BLaER1 treated with 17β-estradiol and CSF1 and Interleukin-3, amounts not matched to agents 10 nM and 100 nM (cell line): ENCODE measurements around the gene GATAD2B.

Experiments used
- H3K27ac ChIP-seq, 11 experiments: shearing (Covaris generic); formaldehyde crosslinking; 2 replicates each; pipeline ENCODE4 v1.8.1; 2022
- H3K27me3 ChIP-seq, 11 experiments: shearing (Covaris generic); formaldehyde crosslinking; 2 replicates each; pipeline ENCODE4 v1.8.1; 2022
- H3K36me3 ChIP-seq, 11 experiments: shearing (Covaris generic); formaldehyde crosslinking; 2 replicates each; pipeline ENCODE4 v1.8.1; 2022
- H3K4me1 ChIP-seq, 10 experiments: shearing (Covaris generic); formaldehyde crosslinking; 2 replicates each; pipeline ENCODE4 v1.8.1; 2022
- H3K4me2 ChIP-seq, 11 experiments: shearing (Covaris generic); formaldehyde crosslinking; 2 replicates each; pipeline ENCODE4 v1.8.1; 2022
- H3K4me3 ChIP-seq, 10 experiments: shearing (Covaris generic); formaldehyde crosslinking; 2 replicates each; pipeline ENCODE4 v1.8.1; 2022
- H3K9ac ChIP-seq, 11 experiments: shearing (Covaris generic); formaldehyde crosslinking; 2 replicates each; pipeline ENCODE4 v1.8.1; 2022
- H3K9me3 ChIP-seq, 11 experiments: shearing (Covaris generic); formaldehyde crosslinking; replicated peaks in 1 of 11; 2 replicates each; pipeline ENCODE4 v1.8.1; 2022
- H4K20me1 ChIP-seq, 11 experiments: shearing (Covaris generic); formaldehyde crosslinking; 2 replicates each; pipeline ENCODE4 v1.8.1; 2022
- Cebpa-rat ChIP-seq, 11 experiments: shearing (Covaris generic); IDR thresholded peaks; 2 replicates each; pipeline ENCODE4 v1.8.1; 2022

GATAD2B gene

GRCh38 chr1:153778824-153779519 is 143.8 kb downstream of the GATAD2B start:
- peak overlapping the region in 4 of 11 experiments; percentile 24 to 99 (median 93); a peak in 3 of 22 replicates for H3K27ac ChIP-seq
- no peak overlapping the region for H3K4me3 ChIP-seq
- H3K36me3 ChIP-seq, result peaks cover 5 to 46% (median 33%) of the 10 kb centered on the region in 11 experiments; a peak in 21 of 22 replicates
- H3K9ac ChIP-seq, result peak overlapping the region in 7 of 11 experiments; percentile 22 to 95 (median 84); a peak in 12 of 22 replicates
- H3K27me3 ChIP-seq, result no peaks in the 10 kb centered on the region
- H3K4me1 ChIP-seq, result peaks cover 54 to 84% (median 68%) of the 10 kb centered on the region in 10 experiments
- no peaks in the 10 kb centered on the region for H3K9me3 ChIP-seq
- peak overlapping the region in 9 of 11 experiments; percentile 94 to 100 (median 99); a peak in 15 of 22 replicates for H3K4me2 ChIP-seq
- no peak for TF ChIP-seq Cebpa-rat (IDR thresholded peaks at IDR 0.05)
- peaks cover 0 to 33% (median 7%) of the 10 kb centered on the region in 11 experiments; a peak in 9 of 22 replicates for H4K20me1 ChIP-seq

GRCh38 chr1:153778051-153778823 is 144.5 kb downstream of the GATAD2B start:
- TF ChIP-seq Cebpa-rat (IDR thresholded peaks at IDR 0.05), result no peak
- Histone ChIP-seq H3K27me3 (no peaks in the 10 kb centered on the region), H3K4me1 (peaks cover 59 to 87% (median 72%) of the 10 kb centered on the region in 10 experiments), H3K9me3 (no peaks in the 10 kb centered on the region), H3K4me2 (peak overlapping the region; percentile 94 to 100 (median 99); a peak in 21 of 22 replicates), H3K36me3 (peaks cover 5 to 46% (median 33%) of the 10 kb centered on the region in 11 experiments; a peak in 21 of 22 replicates), H4K20me1 (peaks cover 0 to 33% (median 7%) of the 10 kb centered on the region in 11 experiments; a peak in 9 of 22 replicates), H3K4me3 (peak overlapping the region in 6 of 10 experiments; percentile 71 to 96 (median 89); a peak in 9 of 20 replicates), H3K9ac (peak overlapping the region in 10 of 11 experiments; percentile 78 to 96 (median 88); a peak in 17 of 22 replicates), H3K27ac (peak overlapping the region in 10 of 11 experiments; percentile 4 to 100 (median 62); a peak in 11 of 22 replicates)

GRCh38 chr1:153777648-153778047 is 145.1 kb downstream of the GATAD2B start:
- Histone ChIP-seq H3K9me3 (no peaks in the 10 kb centered on the region), H3K27ac (peak overlapping the region in 10 of 11 experiments; percentile 4 to 100 (median 90); a peak in 12 of 22 replicates), H4K20me1 (peaks cover 0 to 33% (median 7%) of the 10 kb centered on the region in 11 experiments; a peak in 9 of 22 replicates), H3K4me2 (peak overlapping the region; percentile 94 to 100 (median 99)), H3K27me3 (no peaks in the 10 kb centered on the region), H3K4me1 (peaks cover 59 to 87% (median 73%) of the 10 kb centered on the region in 10 experiments), H3K4me3 (peak overlapping the region in 8 of 10 experiments; percentile 71 to 96 (median 88); a peak in 14 of 20 replicates), H3K36me3 (peaks cover 5 to 50% (median 35%) of the 10 kb centered on the region in 11 experiments), H3K9ac (peak overlapping the region in 10 of 11 experiments; percentile 78 to 96 (median 88); a peak in 19 of 22 replicates)
- no peak for TF ChIP-seq Cebpa-rat (IDR thresholded peaks at IDR 0.05)

GRCh38 chr1:153776845-153777370 is 145.9 kb downstream of the GATAD2B start:
- peak overlapping the region; percentile 69 to 96 (median 86); a peak in 19 of 20 replicates for H3K4me3 ChIP-seq
- H3K4me2 ChIP-seq, result peak overlapping the region; percentile 94 to 100 (median 99)
- peak overlapping the region; percentile 78 to 96 (median 89) for H3K9ac ChIP-seq
- H3K27ac ChIP-seq, result peak overlapping the region in 10 of 11 experiments; percentile 79 to 100 (median 98); a peak in 19 of 22 replicates
- no peak for TF ChIP-seq Cebpa-rat (IDR thresholded peaks at IDR 0.05)
- peaks cover 59 to 87% (median 73%) of the 10 kb centered on the region in 10 experiments for H3K4me1 ChIP-seq
- H3K36me3 ChIP-seq, result peaks cover 5 to 58% (median 40%) of the 10 kb centered on the region in 11 experiments
- H3K27me3 ChIP-seq, result no peaks in the 10 kb centered on the region
- H4K20me1 ChIP-seq, result peaks cover 0 to 33% (median 7%) of the 10 kb centered on the region in 11 experiments; a peak in 9 of 22 replicates
- no peaks in the 10 kb centered on the region for H3K9me3 ChIP-seq

GRCh38 chr1:153776352-153776751 is 146.4 kb downstream of the GATAD2B start:
- H3K9ac ChIP-seq, result peak overlapping the region; percentile 78 to 96 (median 89)
- H3K9me3 ChIP-seq, result no peaks in the 10 kb centered on the region
- H3K4me3 ChIP-seq, result peak overlapping the region; percentile 69 to 96 (median 86)
- peak overlapping the region; percentile 94 to 100 (median 99) for H3K4me2 ChIP-seq
- H3K27me3 ChIP-seq, result no peaks in the 10 kb centered on the region
- H4K20me1 ChIP-seq, result peaks cover 0 to 33% (median 7%) of the 10 kb centered on the region in 11 experiments; a peak in 9 of 22 replicates
- H3K36me3 ChIP-seq, result peaks cover 5 to 58% (median 40%) of the 10 kb centered on the region in 11 experiments
- H3K27ac ChIP-seq, result peak overlapping the region; percentile 49 to 100 (median 98); a peak in 21 of 22 replicates
- H3K4me1 ChIP-seq, result peaks cover 65 to 90% (median 78%) of the 10 kb centered on the region in 10 experiments
- TF ChIP-seq Cebpa-rat (IDR thresholded peaks at IDR 0.05), result no peak

GRCh38 chr1:153775458-153776327 is 147.1 kb downstream of the GATAD2B start:
- Histone ChIP-seq H3K9me3 (no peaks in the 10 kb centered on the region), H3K9ac (peak overlapping the region; percentile 78 to 96 (median 89)), H3K27ac (peak overlapping the region; percentile 49 to 100 (median 98)), H4K20me1 (peaks cover 0 to 33% (median 7%) of the 10 kb centered on the region in 11 experiments; a peak in 9 of 22 replicates), H3K36me3 (peaks cover 5 to 54% (median 39%) of the 10 kb centered on the region in 11 experiments), H3K4me1 (peaks cover 69 to 91% (median 84%) of the 10 kb centered on the region in 10 experiments), H3K27me3 (no peaks in the 10 kb centered on the region), H3K4me3 (peak overlapping the region; percentile 69 to 96 (median 86)), H3K4me2 (peak overlapping the region; percentile 94 to 100 (median 99))
- TF ChIP-seq Cebpa-rat (IDR thresholded peaks at IDR 0.05), result no peak

GRCh38 chr1:153774780-153775457 is 147.9 kb downstream of the GATAD2B start, which contains the start of gene SLC27A3:
Gene SLC27A3, plus strand, starts transcription at chr1:153775407. Its CDS starts 91 bp downstream, at chr1:153775498.
- Histone ChIP-seq H3K4me3 (peak within 1 kb of the TSS; percentile 69 to 96 (median 86)), H3K9ac (peak within 1 kb of the TSS; percentile 78 to 96 (median 89)), H3K36me3 (peaks cover 5 to 47% (median 32%) of the 10 kb centered on the region in 11 experiments), H3K27ac (peak within 1 kb of the TSS; percentile 49 to 100 (median 98)), H3K4me1 (peaks cover 76 to 91% (median 89%) of the 10 kb centered on the region in 10 experiments), H3K9me3 (no peaks in the 10 kb centered on the region), H4K20me1 (peaks cover 0 to 33% (median 7%) of the 10 kb centered on the region in 11 experiments; a peak in 9 of 22 replicates), H3K4me2 (peak within 1 kb of the TSS; percentile 94 to 100 (median 99)), H3K27me3 (no peaks in the 10 kb centered on the region)
- TF ChIP-seq Cebpa-rat (IDR thresholded peaks at IDR 0.05), result no peak
